Measurements from ENCODE around the gene NIPA2. TPM values are rescaled to one million over a fixed set of nuclear protein-coding genes. Genes with fewer than 3 reads are reported as not detected.

The NIPA2 gene
- total RNA-seq, 1 donor from 2014 or later, result 103 TPM

DNA sequence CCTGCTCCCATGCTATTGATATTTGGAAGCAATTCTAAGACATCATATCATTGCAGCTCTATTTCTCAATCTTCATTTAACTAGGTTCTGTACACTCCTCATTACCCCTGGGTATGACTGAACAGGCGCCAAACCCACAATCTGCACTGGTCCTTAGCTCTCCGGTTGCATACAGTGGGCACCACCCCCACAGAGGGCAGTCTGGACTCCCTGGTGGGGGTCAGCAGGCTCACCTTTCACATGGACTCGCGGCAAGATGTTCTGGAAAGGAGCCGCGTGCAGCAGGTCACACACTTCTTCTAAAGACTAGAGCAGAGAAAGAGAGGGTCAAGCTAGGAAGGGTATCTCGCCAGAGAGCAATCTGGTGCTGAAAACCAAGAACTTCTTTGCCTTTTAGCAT is 36.5 kb downstream of the NIPA2 start:
- FAIRE-seq, result no peak
- Histone ChIP-seq H3K27me3 (ENCODE audit: insufficient read depth, low read length) (no peaks in the 10 kb centered on the region), H2AFZ (ENCODE audit: low read depth, low read length) (no peak overlapping the region), H3K36me3 (ENCODE audit: insufficient read depth, low read length) (peaks cover 3% of the 10 kb centered on the region), H3K27ac (ENCODE audit: low read depth, low read length) (no peak overlapping the region), H3K9ac (ENCODE audit: low read length) (no peak overlapping the region), H3K4me3 (ENCODE audit: insufficient read depth, low read depth, low read length) (no peak overlapping the region), H3K4me2 (ENCODE audit: low read length) (no peak overlapping the region), H3K4me1 (ENCODE audit: insufficient read depth, low read length) (peaks cover 11% of the 10 kb centered on the region), H3K9me3 (ENCODE audit: insufficient read depth, low read depth, low read length) (no peaks in the 10 kb centered on the region), H4K20me1 (ENCODE audit: insufficient read depth, low read length) (peaks cover 22% of the 10 kb centered on the region), H3K79me2 (ENCODE audit: insufficient read depth, low read length) (peaks cover 9% of the 10 kb centered on the region)
- TF ChIP-seq, protein P1, sequence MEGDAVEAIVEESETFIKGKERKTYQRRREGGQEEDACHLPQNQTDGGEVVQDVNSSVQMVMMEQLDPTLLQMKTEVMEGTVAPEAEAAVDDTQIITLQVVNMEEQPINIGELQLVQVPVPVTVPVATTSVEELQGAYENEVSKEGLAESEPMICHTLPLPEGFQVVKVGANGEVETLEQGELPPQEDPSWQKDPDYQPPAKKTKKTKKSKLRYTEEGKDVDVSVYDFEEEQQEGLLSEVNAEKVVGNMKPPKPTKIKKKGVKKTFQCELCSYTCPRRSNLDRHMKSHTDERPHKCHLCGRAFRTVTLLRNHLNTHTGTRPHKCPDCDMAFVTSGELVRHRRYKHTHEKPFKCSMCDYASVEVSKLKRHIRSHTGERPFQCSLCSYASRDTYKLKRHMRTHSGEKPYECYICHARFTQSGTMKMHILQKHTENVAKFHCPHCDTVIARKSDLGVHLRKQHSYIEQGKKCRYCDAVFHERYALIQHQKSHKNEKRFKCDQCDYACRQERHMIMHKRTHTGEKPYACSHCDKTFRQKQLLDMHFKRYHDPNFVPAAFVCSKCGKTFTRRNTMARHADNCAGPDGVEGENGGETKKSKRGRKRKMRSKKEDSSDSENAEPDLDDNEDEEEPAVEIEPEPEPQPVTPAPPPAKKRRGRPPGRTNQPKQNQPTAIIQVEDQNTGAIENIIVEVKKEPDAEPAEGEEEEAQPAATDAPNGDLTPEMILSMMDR (IDR thresholded peaks at IDR 0.05; ENCODE audit: insufficient read depth, low read depth, low read length), result no peak
- TF ChIP-seq EZH2 (IDR thresholded peaks at IDR 0.05; ENCODE audit: insufficient read depth, low read length), result no peak
- H3K27me3 Mint-ChIP-seq (ENCODE audit: low read depth, unreplicated experiment), result no peaks in the 10 kb centered on the region
- no peak overlapping the region for H3K4me3 Mint-ChIP-seq (ENCODE audit: unreplicated experiment)
- H3K9me3 Mint-ChIP-seq (ENCODE audit: unreplicated experiment), result no peaks in the 10 kb centered on the region
- H3K27ac Mint-ChIP-seq (ENCODE audit: unreplicated experiment), result no peak overlapping the region
- peaks cover 37% of the 10 kb centered on the region for H3K36me3 Mint-ChIP-seq (ENCODE audit: low read depth, unreplicated experiment)
- H3K4me1 Mint-ChIP-seq (ENCODE audit: low read depth, unreplicated experiment), result peaks cover 15% of the 10 kb centered on the region
- no peak for DNase-seq (ENCODE audit: low read depth)

DNA sequence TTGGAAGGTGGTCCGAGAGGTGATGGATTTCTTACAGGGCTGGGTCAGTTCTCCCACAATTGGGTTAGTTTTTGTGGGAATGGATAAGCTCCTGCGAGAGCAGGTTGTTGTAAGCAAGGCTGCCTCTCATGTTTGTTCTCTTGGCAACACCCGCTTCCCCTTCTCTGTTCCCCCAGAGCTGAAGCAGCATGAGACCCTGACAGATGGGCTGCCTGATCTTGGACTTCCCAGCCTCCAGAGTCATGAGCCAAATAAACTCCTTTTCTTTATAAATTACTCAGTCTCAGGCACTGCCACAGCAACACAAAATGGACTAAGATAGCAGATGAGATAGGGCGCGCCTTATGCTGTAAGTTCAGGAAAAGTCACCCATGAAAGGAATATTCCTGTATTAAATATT is 38.7 kb downstream of the NIPA2 start:
- Mint-ChIP-seq H3K27ac (ENCODE audit: unreplicated experiment) (no peak overlapping the region), H3K4me1 (ENCODE audit: low read depth, unreplicated experiment) (peaks cover 15% of the 10 kb centered on the region), H3K4me3 (ENCODE audit: unreplicated experiment) (no peak overlapping the region), H3K9me3 (ENCODE audit: unreplicated experiment) (no peaks in the 10 kb centered on the region), H3K27me3 (ENCODE audit: low read depth, unreplicated experiment) (no peaks in the 10 kb centered on the region), H3K36me3 (ENCODE audit: low read depth, unreplicated experiment) (peaks cover 34% of the 10 kb centered on the region)
- Histone ChIP-seq H3K27me3 (ENCODE audit: insufficient read depth, low read length) (no peaks in the 10 kb centered on the region), H3K9me3 (ENCODE audit: insufficient read depth, low read depth, low read length) (no peaks in the 10 kb centered on the region), H3K36me3 (ENCODE audit: insufficient read depth, low read length) (peaks cover 11% of the 10 kb centered on the region), H2AFZ (ENCODE audit: low read depth, low read length) (no peak overlapping the region), H3K4me3 (ENCODE audit: insufficient read depth, low read depth, low read length) (no peak overlapping the region), H4K20me1 (ENCODE audit: insufficient read depth, low read length) (peaks cover 25% of the 10 kb centered on the region), H3K4me1 (ENCODE audit: insufficient read depth, low read length) (peaks cover 11% of the 10 kb centered on the region), H3K4me2 (ENCODE audit: low read length) (no peak overlapping the region), H3K9ac (ENCODE audit: low read length) (no peak overlapping the region), H3K79me2 (ENCODE audit: insufficient read depth, low read length) (peaks cover 6% of the 10 kb centered on the region), H3K27ac (ENCODE audit: low read depth, low read length) (no peak overlapping the region)
- no peak for TF ChIP-seq EZH2 (IDR thresholded peaks at IDR 0.05; ENCODE audit: insufficient read depth, low read length)
- TF ChIP-seq, protein P1 (IDR thresholded peaks at IDR 0.05; ENCODE audit: insufficient read depth, low read depth, low read length), result no peak
- DNase-seq (ENCODE audit: low read depth), result no peak
- FAIRE-seq, result no peak

DNA sequence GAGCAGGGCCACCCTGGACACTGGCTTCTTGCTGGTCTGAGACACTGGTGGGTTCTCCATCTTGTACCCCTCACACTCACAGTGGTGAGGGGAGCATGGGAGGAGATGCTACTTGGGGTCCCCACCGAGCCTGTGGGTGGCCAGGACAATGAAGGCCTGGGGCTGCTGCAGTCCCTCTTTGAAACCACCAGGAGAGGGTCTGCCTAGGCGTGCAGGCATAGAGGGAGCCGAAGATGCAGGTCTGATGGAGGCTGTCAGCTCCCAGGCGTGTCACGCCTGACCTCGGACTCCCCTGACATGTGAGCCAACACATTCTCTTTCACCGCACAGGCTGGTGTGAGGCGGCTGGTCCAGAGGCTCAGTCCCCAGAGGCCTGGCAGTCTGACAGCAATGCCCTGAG is 39.1 kb downstream of the NIPA2 start:
- H3K9ac ChIP-seq (ENCODE audit: low read length), result no peak overlapping the region
- no peak overlapping the region for H3K4me3 Mint-ChIP-seq (ENCODE audit: unreplicated experiment)

More for the DNA sequence above, 39.1 kb downstream of the NIPA2 start:
- FAIRE-seq (no peak), DNase-seq (ENCODE audit: low read depth) (no peak)
- Mint-ChIP-seq H3K27ac (ENCODE audit: unreplicated experiment) (no peak overlapping the region), H3K36me3 (ENCODE audit: low read depth, unreplicated experiment) (peaks cover 30% of the 10 kb centered on the region), H3K4me1 (ENCODE audit: low read depth, unreplicated experiment) (peaks cover 11% of the 10 kb centered on the region), H3K27me3 (ENCODE audit: low read depth, unreplicated experiment) (no peaks in the 10 kb centered on the region), H3K9me3 (ENCODE audit: unreplicated experiment) (no peaks in the 10 kb centered on the region)
- Histone ChIP-seq H3K4me1 (ENCODE audit: insufficient read depth, low read length) (peaks cover 11% of the 10 kb centered on the region), H3K79me2 (ENCODE audit: insufficient read depth, low read length) (peaks cover 6% of the 10 kb centered on the region), H3K27ac (ENCODE audit: low read depth, low read length) (no peak overlapping the region), H3K27me3 (ENCODE audit: insufficient read depth, low read length) (no peaks in the 10 kb centered on the region), H4K20me1 (ENCODE audit: insufficient read depth, low read length) (peaks cover 25% of the 10 kb centered on the region), H3K4me2 (ENCODE audit: low read length) (no peak overlapping the region), H3K4me3 (ENCODE audit: insufficient read depth, low read depth, low read length) (no peak overlapping the region), H3K36me3 (ENCODE audit: insufficient read depth, low read length) (peaks cover 14% of the 10 kb centered on the region), H3K9me3 (ENCODE audit: insufficient read depth, low read depth, low read length) (no peaks in the 10 kb centered on the region), H2AFZ (ENCODE audit: low read depth, low read length) (no peak overlapping the region)
- no peak for TF ChIP-seq EZH2 (IDR thresholded peaks at IDR 0.05; ENCODE audit: insufficient read depth, low read length)
- TF ChIP-seq, protein P1 (IDR thresholded peaks at IDR 0.05; ENCODE audit: insufficient read depth, low read depth, low read length), result no peak

All from astrocyte (in vitro differentiated cells and primary cell).